HCT116 (cell line): ENCODE measurements around the gene SLBP. TPM values are rescaled to one million over a fixed set of nuclear protein-coding genes. Genes with fewer than 3 reads are reported as not detected.

Source experiments
- ATAC-seq: fragments of 200-7000 bp; cut with Tn5 transposase; 2 replicates; pipeline ENCODE4 v1.9.1; 2020; ENCODE audit warnings: mild to moderate bottlenecking, moderate library complexity
- BruUV-seq: library from RNA; stranded (reverse); fragments of 400-500 nt; replicated peaks from 2 replicates; lab custom pipeline; 2021; lab: Mats Ljungman, UMichigan
- CTCF ChIA-PET: fragments of 300-600 bp; sonication (Branson Sonifier 250); formaldehyde crosslinking; loops from one replicate; lab custom pipeline; 2021; ENCODE audit warnings: antibody characterized with exemption; lab: Charles Lee
- POLR2A ChIA-PET: fragments of 300-600, 350-600 bp; sonication (Branson Sonifier 250); formaldehyde crosslinking; loops from one replicate; lab custom pipeline; 2021; ENCODE audit warnings: antibody characterized with exemption; lab: Charles Lee
- RAD21 ChIA-PET, 2 experiments: fragments of 300-600 bp; sonication (Branson Sonifier 250); formaldehyde crosslinking; loops; one replicate each; lab custom pipeline; 2023; ENCODE audit warnings: low total read pairs in 2 of 2; ENCODE audit not compliant: uncharacterized antibody in 2 of 2, unreplicated experiment in 2 of 2, low non-redundant PET in 1 of 2; lab: Charles Lee
- DNase-seq: peaks from one replicate; pipeline ENCODE4 v3.0.0-alpha.2; 2010; ENCODE audit warnings: low read depth, low spot score
- H2AFZ ChIP-seq: fragments of 200-600 bp; shearing (Covaris generic), sonication (generic); 2 replicates; pipeline ENCODE4 v1.6.1; 2017; ENCODE audit warnings: low read depth, mixed run types, mixed read lengths, antibody characterized with exemption, low read length; ENCODE audit not compliant: poor library complexity, severe bottlenecking
- H3K27ac ChIP-seq: 2 replicates; pipeline ENCODE4 v1.5.1; 2012; ENCODE audit warnings: low read depth, low read length
- H3K27me3 ChIP-seq: fragments of 200-600 bp; sonication (generic); 2 replicates; pipeline ENCODE4 v1.6.1; 2016; ENCODE audit warnings: mixed run types, low read length, mixed read lengths; ENCODE audit not compliant: insufficient read depth
- H3K36me3 ChIP-seq, 2 experiments: fragments of 200-500 bp in 1 of 2; fragments of 200-600 bp in 1 of 2; sonication (Bioruptor generic) in 1 of 2; sonication (generic) in 1 of 2; 2 replicates each; pipeline versions ENCODE4 v1.5.1 to v1.6.1; 2014 to 2016; ENCODE audit warnings: low read length in 2 of 2, inconsistent platforms in 1 of 2, mixed read lengths in 1 of 2, mixed run types in 1 of 2; ENCODE audit not compliant: insufficient read depth in 2 of 2, control insufficient read depth in 1 of 2
- H3K4me1 ChIP-seq, 2 experiments: fragments of 200-600 bp in 1 of 2; sonication (generic) in 1 of 2; 2 replicates each; pipeline versions ENCODE4 v1.5.1 to v1.6.1; 2012 to 2017; ENCODE audit warnings: low read length in 2 of 2, inconsistent platforms in 1 of 2, mild to moderate bottlenecking in 1 of 2, mixed read lengths in 1 of 2, mixed run types in 1 of 2, moderate library complexity in 1 of 2; ENCODE audit not compliant: insufficient read depth in 2 of 2, control insufficient read depth in 1 of 2
- H3K4me2 ChIP-seq: fragments of 200-600 bp; sonication (generic); 2 replicates; pipeline ENCODE4 v1.6.1; 2017; ENCODE audit warnings: mixed run types, low read length, mixed read lengths
- H3K4me3 ChIP-seq, 2 experiments: fragments of 200-600 bp in 1 of 2; sonication (generic) in 1 of 2; replicated peaks in 1 of 2; 2 replicates each; pipeline ENCODE4 v1.5.1; 2011 to 2016; ENCODE audit warnings: low read length in 2 of 2, control low read depth in 1 of 2, low read depth in 1 of 2, mild to moderate bottlenecking in 1 of 2, mixed read lengths in 1 of 2, mixed run types in 1 of 2
- H3K79me2 ChIP-seq: fragments of 200-600 bp; sonication (generic); 2 replicates; pipeline ENCODE4 v1.6.1; 2017; ENCODE audit warnings: mild to moderate bottlenecking, mixed run types, low read length, moderate library complexity, mixed read lengths; ENCODE audit not compliant: insufficient read depth
- H3K9ac ChIP-seq: fragments of 200-600 bp; sonication (generic); 2 replicates; pipeline ENCODE4 v1.6.1; 2016; ENCODE audit warnings: low read length, mixed read lengths
- H3K9me2 ChIP-seq: fragments of 200-600 bp; sonication (generic), shearing (Covaris generic); 2 replicates; pipeline ENCODE4 v1.6.1; 2017; ENCODE audit warnings: mixed run types, mild to moderate bottlenecking, moderate library complexity; ENCODE audit not compliant: insufficient read depth
- H3K9me3 ChIP-seq, 2 experiments: fragments of 200-500 bp in 1 of 2; fragments of 200-600 bp in 1 of 2; sonication (Bioruptor generic) in 1 of 2; sonication (generic) in 1 of 2; 2 replicates each; pipeline ENCODE4 v1.6.1; 2014 to 2017; ENCODE audit warnings: low read length in 2 of 2, mixed read lengths in 2 of 2, inconsistent platforms in 1 of 2, low read depth in 1 of 2, mild to moderate bottlenecking in 1 of 2, mixed run types in 1 of 2, moderate library complexity in 1 of 2; ENCODE audit not compliant: control insufficient read depth in 1 of 2, insufficient read depth in 1 of 2
- H4K20me1 ChIP-seq: fragments of 200-600 bp; sonication (generic), shearing (Covaris generic); 2 replicates; pipeline ENCODE4 v1.6.1; 2017; ENCODE audit warnings: mixed run types, mild to moderate bottlenecking, moderate library complexity; ENCODE audit not compliant: insufficient read depth
- CTCF ChIP-seq, 3 experiments: fragments of 200-600 bp in 1 of 3; sonication (generic) in 1 of 3; IDR thresholded peaks in 2 of 3; conservative IDR thresholded peaks in 1 of 3; 2 replicates each; pipeline ENCODE4 v1.5.1; 2012 to 2017; ENCODE audit warnings: low read depth in 2 of 3, low read length in 2 of 3, antibody characterized with exemption in 1 of 3, borderline replicate concordance in 1 of 3, control low read depth in 1 of 3, mild to moderate bottlenecking in 1 of 3, mixed read lengths in 1 of 3, mixed run types in 1 of 3, moderate library complexity in 1 of 3; ENCODE audit not compliant: insufficient read depth in 1 of 3
- ELF1 ChIP-seq: IDR thresholded peaks from 2 replicates; pipeline ENCODE4 v1.6.1; 2012; ENCODE audit warnings: low read depth, borderline replicate concordance
- EZH2 ChIP-seq: fragments of 200-600 bp; sonication (generic); IDR thresholded peaks from 2 replicates; pipeline ENCODE4 v1.6.1; 2017; ENCODE audit warnings: antibody characterized with exemption, mixed run types
- POLR2AphosphoS5 ChIP-seq: IDR thresholded peaks from 2 replicates; pipeline ENCODE4 v1.6.1; 2011; ENCODE audit warnings: mild to moderate bottlenecking, low read depth, low read length, moderate library complexity
- RAD21 ChIP-seq: IDR thresholded peaks from 2 replicates; pipeline ENCODE4 v1.6.1; 2012; ENCODE audit warnings: low read depth, mild to moderate bottlenecking
- REST ChIP-seq: IDR thresholded peaks from 2 replicates; pipeline ENCODE4 v1.6.1; 2012; ENCODE audit warnings: low read depth
- SP1 ChIP-seq: IDR thresholded peaks from 2 replicates; pipeline ENCODE4 v1.6.1; 2012; ENCODE audit warnings: low read depth
- TCF7L2 ChIP-seq: IDR thresholded peaks from 2 replicates; pipeline ENCODE4 v1.7.0; 2011; ENCODE audit warnings: borderline replicate concordance, inconsistent platforms; ENCODE audit not compliant: insufficient read depth, insufficient read length; ENCODE audit errors: extremely low read depth
- ZBTB33 ChIP-seq: IDR thresholded peaks from 2 replicates; pipeline ENCODE4 v1.6.1; 2011; ENCODE audit warnings: mild to moderate bottlenecking, low read length, moderate library complexity; ENCODE audit not compliant: insufficient replicate concordance; ENCODE audit errors: extremely low read depth
- ZFX ChIP-seq: fragments of 450-650 bp; IDR thresholded peaks from 2 replicates; pipeline ENCODE4 v1.6.1; 2017
- ZNF274 ChIP-seq: fragments of 200-500 bp; sonication (Bioruptor generic); IDR thresholded peaks from 2 replicates; pipeline ENCODE4 v1.6.1; 2014; ENCODE audit warnings: mild to moderate bottlenecking, low read depth, low read length, inconsistent platforms
- intact Hi-C: fragments of 100-400 bp; cut with micrococcal nuclease; formaldehyde crosslinking; loops from 2 replicates; pipeline ENCODE4 v1.10.0; 2022
- total RNA-seq: library from RNA; stranded (reverse); gene quantifications from one replicate; pipeline ENCODE4 v1.2.1, GENCODE V29; 2021; ENCODE audit not compliant: unreplicated experiment

SLBP gene
- total RNA-seq, 1 experiment from 2014 or later: 101 TPM

GRCh38 chr4:1731180-1731579, 19.1 kb upstream of the SLBP start:
- ChIA-PET RAD21 (no interaction called here), CTCF (no interaction called here), POLR2A (no interaction called here)
- ATAC-seq (no peak), DNase-seq (no peak)
- Histone ChIP-seq H3K4me3 (no peak overlapping the region), H3K36me3 (peaks cover 41 to 85% of the 10 kb centered on the region in 2 experiments), H3K9me2 (no peaks in the 10 kb centered on the region), H3K9ac (no peak overlapping the region), H3K27ac (no peak overlapping the region; the same call in 1 of the 2 replicates), H4K20me1 (no peaks in the 10 kb centered on the region), H3K79me2 (peaks cover 81% of the 10 kb centered on the region), H2AFZ (no peak overlapping the region), H3K4me1 (peaks cover 12 to 16% of the 10 kb centered on the region in 2 experiments), H3K4me2 (no peak overlapping the region), H3K9me3 (no peaks in the 10 kb centered on the region), H3K27me3 (no peaks in the 10 kb centered on the region)
- TF ChIP-seq SP1 (no peak), REST (no peak), POLR2AphosphoS5 (no peak)
- intact Hi-C loops: no loop called here
- BruUV-seq: no TSS peak

- Histone ChIP-seq H3K4me3 (no peak overlapping the region), H3K4me2 (no peak overlapping the region), H3K27ac (no peak overlapping the region; the same call in 1 of the 2 replicates), H2AFZ (no peak overlapping the region), H3K79me2 (peaks cover 87% of the 10 kb centered on the region), H3K9me3 (no peaks in the 10 kb centered on the region), H3K36me3 (peaks cover 37 to 85% of the 10 kb centered on the region in 2 experiments), H4K20me1 (no peaks in the 10 kb centered on the region), H3K9me2 (no peaks in the 10 kb centered on the region), H3K4me1 (peaks cover 12 to 21% of the 10 kb centered on the region in 2 experiments), H3K27me3 (no peaks in the 10 kb centered on the region), H3K9ac (no peak overlapping the region)
- ChIA-PET CTCF (interaction anchor here (1.6 to 1.8 kb wide), 2 partner anchors 17 to 37 kb away, joined by 4 to 17 read pairs; no protein-coding TSS in a partner anchor), RAD21 (no interaction called here), POLR2A (no interaction called here)
- DNase-seq (no peak), ATAC-seq (no peak)
- BruUV-seq: no TSS peak
- intact Hi-C loops: no loop called here
- TF ChIP-seq RAD21 (no peak), ELF1 (no peak), CTCF (IDR thresholded peaks at IDR 0.05 in 2 of 3, conservative IDR thresholded peaks at IDR 0.05 in 1 of 3; ENCODE audit: borderline replicate concordance in 1 of 3, insufficient read depth in 1 of 3, low read depth in 2 of 3, low read length in 2 of 3) (no peak), TCF7L2 (no peak), ZFX (no peak), EZH2 (no peak), ZBTB33 (no peak), ZNF274 (no peak)
Observed at GRCh38 chr4:1730532-1731135, 18.5 kb upstream of the SLBP start.
